ENCODE results near the gene PUS7.

GRCh38 chr7:105454095-105454747 is 67.8 kb downstream of the PUS7 start:
- TF ChIP-seq CTCF (IDR thresholded peaks at IDR 0.05) (no peak), POLR2A (IDR thresholded peaks at IDR 0.05) (no peak)

All from stomach (tissue), 4 donors.